ENCODE data around the gene FAM222B. TPM values are rescaled to one million over a fixed set of nuclear protein-coding genes. Genes with fewer than 3 reads are reported as not detected.

FAM222B gene
- total RNA-seq, 4 donors from 2014 or later, result 10.7 to 18.0 (median 12.0) TPM

- no peak for TF ChIP-seq POLR2A (IDR thresholded peaks at IDR 0.05)
- TF ChIP-seq, protein P1, sequence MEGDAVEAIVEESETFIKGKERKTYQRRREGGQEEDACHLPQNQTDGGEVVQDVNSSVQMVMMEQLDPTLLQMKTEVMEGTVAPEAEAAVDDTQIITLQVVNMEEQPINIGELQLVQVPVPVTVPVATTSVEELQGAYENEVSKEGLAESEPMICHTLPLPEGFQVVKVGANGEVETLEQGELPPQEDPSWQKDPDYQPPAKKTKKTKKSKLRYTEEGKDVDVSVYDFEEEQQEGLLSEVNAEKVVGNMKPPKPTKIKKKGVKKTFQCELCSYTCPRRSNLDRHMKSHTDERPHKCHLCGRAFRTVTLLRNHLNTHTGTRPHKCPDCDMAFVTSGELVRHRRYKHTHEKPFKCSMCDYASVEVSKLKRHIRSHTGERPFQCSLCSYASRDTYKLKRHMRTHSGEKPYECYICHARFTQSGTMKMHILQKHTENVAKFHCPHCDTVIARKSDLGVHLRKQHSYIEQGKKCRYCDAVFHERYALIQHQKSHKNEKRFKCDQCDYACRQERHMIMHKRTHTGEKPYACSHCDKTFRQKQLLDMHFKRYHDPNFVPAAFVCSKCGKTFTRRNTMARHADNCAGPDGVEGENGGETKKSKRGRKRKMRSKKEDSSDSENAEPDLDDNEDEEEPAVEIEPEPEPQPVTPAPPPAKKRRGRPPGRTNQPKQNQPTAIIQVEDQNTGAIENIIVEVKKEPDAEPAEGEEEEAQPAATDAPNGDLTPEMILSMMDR (IDR thresholded peaks at IDR 0.05), result peak in 2 of 3 donors; percentile 67 to 73
- intact Hi-C loops (cut with DNase I; ENCODE audit: low total_unique reads), result loop anchor here (5.0 kb wide), 1 partner anchor 153 kb away; no protein-coding TSS in a partner anchor
- no peak overlapping the region for H3K4me3 ChIP-seq (ENCODE audit: low read depth, poor library complexity, severe bottlenecking)
- 67 to 68% methylated on average over 5 of the region's 5 CpGs for WGBS, 2 donors
- DNase-seq (ENCODE audit: low spot score in 2 of 2), result peak; percentile 79 to 96
These were observed 78.8 kb downstream of the FAM222B start for GRCh38 chr17:28763804-28764266.

DNA sequence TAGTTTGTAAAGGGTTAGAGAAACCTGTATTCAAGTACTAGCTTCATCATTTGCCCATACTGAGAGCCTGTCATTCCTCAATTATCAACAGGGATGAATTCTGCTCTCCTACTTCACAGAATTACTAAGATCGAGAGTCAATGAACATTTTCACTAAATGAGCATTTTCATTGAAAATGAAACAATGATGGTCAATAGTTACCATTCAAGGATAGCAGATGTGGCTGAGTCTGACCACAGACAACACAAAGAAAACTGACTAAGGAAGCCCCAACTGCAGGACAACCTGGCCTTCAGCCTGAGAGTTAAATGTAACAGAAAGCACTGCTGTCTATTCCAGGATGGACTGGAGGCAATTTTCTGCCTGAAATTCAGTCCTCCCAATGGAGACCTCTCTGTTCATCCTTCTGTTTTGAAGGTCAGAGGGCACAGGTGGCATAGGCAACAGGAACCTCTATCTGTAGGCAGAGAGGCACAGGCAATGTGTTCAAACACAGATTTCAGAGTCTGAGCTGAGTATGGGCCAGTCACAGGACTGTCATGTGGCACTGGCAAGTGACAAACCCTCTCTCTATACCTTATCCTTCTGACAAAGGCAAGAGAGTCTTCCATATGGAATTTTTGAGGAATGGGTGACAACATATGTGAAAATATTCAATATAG, 79.3 kb downstream of the FAM222B start:
- 85 to 89% methylated on average over 1 of the region's 1 CpG for WGBS, 2 donors
- DNase-seq (ENCODE audit: low spot score in 2 of 2), result no peak
- no peak for TF ChIP-seq POLR2A (IDR thresholded peaks at IDR 0.05)
- TF ChIP-seq, protein P1 (IDR thresholded peaks at IDR 0.05), result no peak
- H3K4me3 ChIP-seq (ENCODE audit: low read depth, poor library complexity, severe bottlenecking), result no peak overlapping the region
- intact Hi-C loops (cut with DNase I; ENCODE audit: low total_unique reads), result loop anchor here (5.0 kb wide), 1 partner anchor 154 kb away; no protein-coding TSS in a partner anchor

GRCh38 chr17:28760601-28761562, 81.7 kb downstream of the FAM222B start:
- WGBS, 2 donors, result 41 to 50% methylated on average over 9 of the region's 9 CpGs

GRCh38 chr17:28759256-28759865, 83.2 kb downstream of the FAM222B start:
- no peak for TF ChIP-seq POLR2A (IDR thresholded peaks at IDR 0.05)
- TF ChIP-seq, protein P1 (IDR thresholded peaks at IDR 0.05), result no peak
- intact Hi-C loops (cut with DNase I; ENCODE audit: low total_unique reads), result no loop called here
- no peak for DNase-seq (ENCODE audit: low spot score in 2 of 2)
- WGBS, 2 donors, result 87 to 91% methylated on average over 18 of the region's 18 CpGs
- no peak overlapping the region for H3K4me3 ChIP-seq (ENCODE audit: low read depth, poor library complexity, severe bottlenecking)

More at GRCh38 chr17:28760601-28761562, 81.7 kb downstream of the FAM222B start:
- intact Hi-C loops (cut with DNase I; ENCODE audit: low total_unique reads), result loop anchor here (5.0 kb wide), 1 partner anchor 156 kb away; no protein-coding TSS in a partner anchor
- DNase-seq (ENCODE audit: low spot score in 2 of 2), result no peak
- H3K4me3 ChIP-seq (ENCODE audit: low read depth, poor library complexity, severe bottlenecking), result no peak overlapping the region
- TF ChIP-seq, protein P1 (IDR thresholded peaks at IDR 0.05), result no peak
- TF ChIP-seq POLR2A (IDR thresholded peaks at IDR 0.05), result no peak

- intact Hi-C loops (cut with DNase I; ENCODE audit: low total_unique reads), result no loop called here
- H3K4me3 ChIP-seq (ENCODE audit: low read depth, poor library complexity, severe bottlenecking), result no peak overlapping the region
- 93 to 94% methylated on average over 29 to 31 of the region's 32 CpGs for WGBS, 2 donors
- no peak for DNase-seq (ENCODE audit: low spot score in 2 of 2)
- TF ChIP-seq POLR2A (IDR thresholded peaks at IDR 0.05), result no peak
- TF ChIP-seq, protein P1 (IDR thresholded peaks at IDR 0.05), result no peak
These were observed 84.0 kb downstream of the FAM222B start for GRCh38 chr17:28758411-28759121.
